ENCODE results near the gene CNTN1. TPM values are rescaled to one million over a fixed set of nuclear protein-coding genes. Genes with fewer than 3 reads are reported as not detected.

CNTN1 gene
- total RNA-seq, 1 donor from 2014 or later = 0.46 TPM

DNA sequence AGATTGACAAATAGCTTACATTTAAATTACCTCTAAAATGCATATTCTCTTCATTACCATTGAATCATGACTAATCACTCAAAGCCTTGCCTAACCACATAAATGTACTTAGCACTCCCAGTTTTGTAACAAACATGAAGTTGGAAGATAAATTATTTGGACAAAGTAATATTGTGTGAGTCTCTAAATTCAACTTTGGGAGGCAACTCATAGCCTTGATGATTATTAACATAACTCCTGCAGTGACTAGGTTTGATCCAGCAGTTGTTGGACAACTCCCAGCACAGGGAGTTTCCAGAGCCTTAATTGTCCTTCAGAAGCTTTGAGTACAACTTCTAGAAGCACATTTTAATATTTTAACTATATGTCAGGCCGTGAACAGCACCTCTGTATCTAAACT is 342.4 kb downstream of the CNTN1 start:
- Mint-ChIP-seq H3K4me1 (ENCODE audit: unreplicated experiment) (no peaks in the 10 kb centered on the region), H3K27ac (ENCODE audit: unreplicated experiment) (no peak overlapping the region), H3K27me3 (ENCODE audit: unreplicated experiment) (no peaks in the 10 kb centered on the region), H3K9me3 (ENCODE audit: unreplicated experiment) (no peaks in the 10 kb centered on the region), H3K4me3 (ENCODE audit: unreplicated experiment) (no peak overlapping the region), H3K36me3 (ENCODE audit: low read depth, unreplicated experiment) (no peaks in the 10 kb centered on the region)
- DNase-seq (ENCODE audit: low spot score) = no peak
- TF ChIP-seq, protein P1, sequence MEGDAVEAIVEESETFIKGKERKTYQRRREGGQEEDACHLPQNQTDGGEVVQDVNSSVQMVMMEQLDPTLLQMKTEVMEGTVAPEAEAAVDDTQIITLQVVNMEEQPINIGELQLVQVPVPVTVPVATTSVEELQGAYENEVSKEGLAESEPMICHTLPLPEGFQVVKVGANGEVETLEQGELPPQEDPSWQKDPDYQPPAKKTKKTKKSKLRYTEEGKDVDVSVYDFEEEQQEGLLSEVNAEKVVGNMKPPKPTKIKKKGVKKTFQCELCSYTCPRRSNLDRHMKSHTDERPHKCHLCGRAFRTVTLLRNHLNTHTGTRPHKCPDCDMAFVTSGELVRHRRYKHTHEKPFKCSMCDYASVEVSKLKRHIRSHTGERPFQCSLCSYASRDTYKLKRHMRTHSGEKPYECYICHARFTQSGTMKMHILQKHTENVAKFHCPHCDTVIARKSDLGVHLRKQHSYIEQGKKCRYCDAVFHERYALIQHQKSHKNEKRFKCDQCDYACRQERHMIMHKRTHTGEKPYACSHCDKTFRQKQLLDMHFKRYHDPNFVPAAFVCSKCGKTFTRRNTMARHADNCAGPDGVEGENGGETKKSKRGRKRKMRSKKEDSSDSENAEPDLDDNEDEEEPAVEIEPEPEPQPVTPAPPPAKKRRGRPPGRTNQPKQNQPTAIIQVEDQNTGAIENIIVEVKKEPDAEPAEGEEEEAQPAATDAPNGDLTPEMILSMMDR (IDR thresholded peaks at IDR 0.05; ENCODE audit: unreplicated experiment) = no peak

DNA sequence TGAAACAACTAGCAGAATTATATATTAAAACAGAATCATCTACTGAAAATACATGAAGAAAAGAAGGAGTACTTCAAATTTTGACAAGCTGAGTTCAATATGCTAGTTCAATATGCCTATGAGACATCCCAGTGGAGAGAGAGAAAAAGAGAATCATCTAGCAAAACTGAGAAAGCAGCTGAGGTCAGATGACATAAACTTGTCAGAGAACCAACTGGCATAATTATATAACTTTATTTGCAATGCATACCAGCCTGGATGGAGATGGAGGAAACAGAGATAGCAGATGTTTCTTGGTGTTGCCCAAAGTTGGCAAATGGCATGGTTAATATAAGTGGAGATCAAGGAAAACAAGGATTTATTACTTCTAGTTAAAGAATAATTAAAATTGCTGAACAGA is 347.2 kb downstream of the CNTN1 start:
- Mint-ChIP-seq H3K27me3 (ENCODE audit: unreplicated experiment) (no peaks in the 10 kb centered on the region), H3K4me3 (ENCODE audit: unreplicated experiment) (no peak overlapping the region), H3K36me3 (ENCODE audit: low read depth, unreplicated experiment) (no peaks in the 10 kb centered on the region), H3K4me1 (ENCODE audit: unreplicated experiment) (no peaks in the 10 kb centered on the region), H3K9me3 (ENCODE audit: unreplicated experiment) (no peaks in the 10 kb centered on the region), H3K27ac (ENCODE audit: unreplicated experiment) (no peak overlapping the region)
- no peak for DNase-seq (ENCODE audit: low spot score)
- TF ChIP-seq, protein P1 (IDR thresholded peaks at IDR 0.05; ENCODE audit: unreplicated experiment) = no peak

DNA sequence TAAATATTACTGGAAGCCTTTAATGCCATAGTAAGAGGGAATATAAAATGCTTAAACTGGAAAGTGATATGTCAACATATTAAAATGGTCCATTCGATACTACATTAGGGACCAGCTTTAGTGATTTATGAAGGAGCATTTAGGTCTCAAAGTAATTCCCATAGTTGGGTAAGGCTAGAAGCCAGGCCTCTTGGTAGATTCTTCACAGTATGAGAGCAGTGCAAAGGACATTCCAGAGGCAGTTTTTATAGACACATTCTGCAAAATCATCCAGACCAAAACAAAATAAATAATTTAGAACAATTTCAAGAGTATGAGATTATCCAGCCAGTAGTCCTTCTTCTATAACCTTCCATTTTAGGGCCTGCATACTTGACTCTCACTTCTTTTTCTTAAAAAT is 353.3 kb downstream of the CNTN1 start:
- Mint-ChIP-seq H3K36me3 (ENCODE audit: low read depth, unreplicated experiment) (no peaks in the 10 kb centered on the region), H3K9me3 (ENCODE audit: unreplicated experiment) (no peaks in the 10 kb centered on the region), H3K4me1 (ENCODE audit: unreplicated experiment) (no peaks in the 10 kb centered on the region), H3K27ac (ENCODE audit: unreplicated experiment) (no peak overlapping the region), H3K27me3 (ENCODE audit: unreplicated experiment) (no peaks in the 10 kb centered on the region), H3K4me3 (ENCODE audit: unreplicated experiment) (no peak overlapping the region)
- TF ChIP-seq, protein P1 (IDR thresholded peaks at IDR 0.05; ENCODE audit: unreplicated experiment) = no peak
- no peak for DNase-seq (ENCODE audit: low spot score)

DNA sequence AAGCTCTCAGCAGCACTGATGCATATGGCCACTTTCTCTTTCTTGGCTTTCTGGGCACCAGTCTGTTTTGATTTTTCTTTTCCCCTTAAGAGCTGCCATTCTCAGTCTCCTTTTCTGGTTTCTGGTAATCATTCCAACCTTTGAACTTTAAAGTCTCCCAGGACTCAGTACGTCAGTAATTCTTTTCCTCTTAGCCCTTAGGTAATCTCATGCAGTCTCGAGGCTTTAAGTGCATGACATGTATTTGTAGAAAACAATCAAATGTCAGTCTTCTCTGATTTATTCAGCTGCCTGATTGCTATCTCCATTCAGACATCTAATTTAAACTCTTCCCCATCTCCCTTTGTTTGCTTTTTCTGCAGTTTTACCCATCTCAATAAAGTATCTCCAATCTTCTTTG is 356.8 kb downstream of the CNTN1 start:
- Mint-ChIP-seq H3K4me3 (ENCODE audit: unreplicated experiment) (no peak overlapping the region), H3K27me3 (ENCODE audit: unreplicated experiment) (no peaks in the 10 kb centered on the region), H3K9me3 (ENCODE audit: unreplicated experiment) (no peaks in the 10 kb centered on the region), H3K4me1 (ENCODE audit: unreplicated experiment) (no peaks in the 10 kb centered on the region), H3K27ac (ENCODE audit: unreplicated experiment) (no peak overlapping the region), H3K36me3 (ENCODE audit: low read depth, unreplicated experiment) (no peaks in the 10 kb centered on the region)
- DNase-seq (ENCODE audit: low spot score) = no peak
- TF ChIP-seq, protein P1 (IDR thresholded peaks at IDR 0.05; ENCODE audit: unreplicated experiment) = no peak

DNA sequence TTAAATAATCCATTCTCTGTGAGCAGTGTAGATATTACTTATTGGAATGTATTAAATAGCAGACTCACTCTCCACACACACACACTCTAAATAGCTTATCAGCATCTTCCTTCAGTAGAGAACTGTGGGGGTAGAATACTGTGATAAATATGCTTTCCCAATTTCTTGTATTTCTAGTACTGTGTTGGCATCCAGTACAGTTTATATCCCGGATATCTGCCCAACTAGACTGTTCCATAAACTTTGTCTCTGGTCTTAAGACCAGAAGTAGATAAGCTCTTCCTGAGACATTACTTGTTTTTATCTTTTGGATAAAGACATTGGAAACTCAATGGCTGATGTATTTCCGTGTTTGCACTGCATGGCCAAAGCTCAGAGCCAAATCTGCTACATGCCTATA is 359.7 kb downstream of the CNTN1 start:
- Mint-ChIP-seq H3K27me3 (ENCODE audit: unreplicated experiment) (peaks cover 2% of the 10 kb centered on the region), H3K9me3 (ENCODE audit: unreplicated experiment) (no peaks in the 10 kb centered on the region), H3K4me3 (ENCODE audit: unreplicated experiment) (no peak overlapping the region), H3K4me1 (ENCODE audit: unreplicated experiment) (no peaks in the 10 kb centered on the region), H3K27ac (ENCODE audit: unreplicated experiment) (no peak overlapping the region), H3K36me3 (ENCODE audit: low read depth, unreplicated experiment) (no peaks in the 10 kb centered on the region)
- no peak for DNase-seq (ENCODE audit: low spot score)
- TF ChIP-seq, protein P1 (IDR thresholded peaks at IDR 0.05; ENCODE audit: unreplicated experiment) = no peak

All from endothelial cell (in vitro differentiated cells).